HT1080 (cell line): ENCODE results near the gene KIAA1328. TPM values are rescaled to one million over a fixed set of nuclear protein-coding genes. Genes with fewer than 3 reads are reported as not detected.
"Not testable (repeated sequence)": the region's sequence is repeated elsewhere in the genome, so short reads cannot be mapped to it uniquely, and the experiment has no call there.

Experiments used
- DNase-seq: peaks from one replicate; pipeline ENCODE4 v3.0.0-alpha.2; 2015; ENCODE audit warnings: low read depth
- total RNA-seq: library from RNA; depleted of rRNA; stranded (reverse); fragments of >200 nt; shearing (Covaris generic); gene quantifications from 2 replicates; pipeline ENCODE4 v1.2.3, GENCODE V29; 2014

Gene KIAA1328
- total RNA-seq, 1 experiment from 2014 or later = 1.2 TPM

GRCh38 chr18:36825526-36825925, 3.4 kb upstream of the KIAA1328 start:
- DNase-seq = no peak

- DNase-seq = no peak
These were observed 2.4 kb upstream of the KIAA1328 start for GRCh38 chr18:36826556-36826955.

GRCh38 chr18:36828157-36828629, 734 bp upstream of the KIAA1328 start:
- peak; percentile 40 for DNase-seq

- DNase-seq = no peak
These were observed 633 bp downstream of the KIAA1328 start for GRCh38 chr18:36829362-36830157.

GRCh38 chr18:36830158-36830495, 1.2 kb downstream of the KIAA1328 start:
- no peak for DNase-seq

- no peak for DNase-seq
These were observed 2.2 kb downstream of the KIAA1328 start for GRCh38 chr18:36831139-36831538.

- no peak for DNase-seq
These were observed 4.2 kb downstream of the KIAA1328 start for GRCh38 chr18:36833120-36833519.

GRCh38 chr18:36835927-36836326, 7.0 kb downstream of the KIAA1328 start:
- DNase-seq = no peak

- DNase-seq = no peak
These were observed 10.9 kb downstream of the KIAA1328 start for GRCh38 chr18:36839835-36840234.

- DNase-seq = no peak
These were observed 14.3 kb downstream of the KIAA1328 start for GRCh38 chr18:36843199-36843598.

GRCh38 chr18:36843784-36844183, 14.9 kb downstream of the KIAA1328 start:
- no peak for DNase-seq

GRCh38 chr18:36848609-36849008, 19.7 kb downstream of the KIAA1328 start:
- no peak for DNase-seq

- DNase-seq = no peak
These were observed 20.5 kb downstream of the KIAA1328 start for GRCh38 chr18:36849288-36850006.

GRCh38 chr18:36850527-36851201, 21.7 kb downstream of the KIAA1328 start:
- DNase-seq = peak; percentile 88

GRCh38 chr18:36851202-36851590, 22.3 kb downstream of the KIAA1328 start:
- no peak for DNase-seq

GRCh38 chr18:36856815-36857214, 27.9 kb downstream of the KIAA1328 start:
- no peak for DNase-seq

- DNase-seq = no peak
These were observed 33.3 kb downstream of the KIAA1328 start for GRCh38 chr18:36862182-36862581.

- no peak for DNase-seq
These were observed 38.1 kb downstream of the KIAA1328 start for GRCh38 chr18:36867056-36867455.

GRCh38 chr18:36871801-36872200, 42.9 kb downstream of the KIAA1328 start:
- DNase-seq = no peak

- DNase-seq = peak; percentile 22
These were observed 43.4 kb downstream of the KIAA1328 start for GRCh38 chr18:36872329-36872728.

GRCh38 chr18:36873826-36874225, 44.9 kb downstream of the KIAA1328 start:
- DNase-seq = not testable (repeated sequence)

- peak; percentile 11 for DNase-seq
These were observed 50.9 kb downstream of the KIAA1328 start for GRCh38 chr18:36879796-36880195.
